K562 (cell line): ENCODE results near the gene ADIPOR1. TPM values are rescaled to one million over a fixed set of nuclear protein-coding genes. Genes with fewer than 3 reads are reported as not detected.
A peak's percentile ranks its signal among the peaks of the same experiment; 100 is the strongest.

Experiments
- ESRRA ChIP-seq: fragments of 450-650 bp; IDR thresholded peaks from 2 replicates; pipeline ENCODE4 v1.6.1; 2014; ENCODE audit warnings: low read depth, mild to moderate bottlenecking, moderate library complexity, borderline replicate concordance
- ID3 ChIP-seq, 2 experiments: fragments of 250-450 bp in 1 of 2; fragments of 450-650 bp in 1 of 2; sonication (Bioruptor Pico) in 1 of 2; IDR thresholded peaks; 2 replicates each; pipeline versions ENCODE4 v1.6.1 to v1.8.0; 2016 to 2021; ENCODE audit warnings: mild to moderate bottlenecking in 2 of 2, moderate library complexity in 2 of 2, missing compliant biosample characterization in 1 of 2, missing genetic modification characterization in 1 of 2
- LCOR ChIP-seq: sonication (generic); formaldehyde crosslinking; IDR thresholded peaks from 2 replicates; pipeline ENCODE4 v1.8.0; 2022; ENCODE audit warnings: mild to moderate bottlenecking, missing genetic modification reagents
- MED1 ChIP-seq: sonication (generic); formaldehyde crosslinking; IDR thresholded peaks from 2 replicates; pipeline ENCODE4 v1.8.1; 2023; ENCODE audit warnings: missing genetic modification reagents, borderline replicate concordance
- NR4A1 ChIP-seq, 2 experiments: fragments of 250-450 bp in 1 of 2; fragments of 450-650 bp in 1 of 2; sonication (Bioruptor Pico) in 1 of 2; IDR thresholded peaks; 2 replicates each; pipeline versions ENCODE4 v1.4.0 to v1.6.1; 2016 to 2020; ENCODE audit warnings: mild to moderate bottlenecking in 2 of 2, missing compliant biosample characterization in 1 of 2, missing genetic modification characterization in 1 of 2, moderate library complexity in 1 of 2
- PHF20 ChIP-seq: fragments of 450-650 bp; IDR thresholded peaks from 2 replicates; pipeline ENCODE4 v1.6.1; 2018; ENCODE audit not compliant: partially characterized antibody
- PRDM10 ChIP-seq: fragments of 450-650 bp; IDR thresholded peaks from 2 replicates; pipeline ENCODE4 v1.6.1; 2018; ENCODE audit not compliant: partially characterized antibody
- PRPF4 ChIP-seq: fragments of 200-400 bp; formaldehyde crosslinking; IDR thresholded peaks from one replicate; pipeline ENCODE4 v1.6.1; 2017; ENCODE audit warnings: low read length, low read depth, mild to moderate bottlenecking; ENCODE audit not compliant: insufficient read depth, poor library complexity, severe bottlenecking
- RBM14 ChIP-seq: fragments of 200-400 bp; formaldehyde crosslinking; IDR thresholded peaks from 2 replicates; pipeline ENCODE4 v1.6.1; 2018; ENCODE audit warnings: low read depth, mild to moderate bottlenecking, low read length, moderate library complexity, borderline replicate concordance; ENCODE audit not compliant: insufficient read depth
- STAT5A ChIP-seq: IDR thresholded peaks from 2 replicates; pipeline ENCODE4 v1.6.1; 2012; ENCODE audit warnings: low read length, inconsistent platforms, borderline replicate concordance
- TOE1 ChIP-seq, 2 experiments: fragments of 450-650 bp in 1 of 2; sonication (generic) in 1 of 2; formaldehyde crosslinking in 1 of 2; IDR thresholded peaks; 2 replicates each; pipeline versions ENCODE4 v1.7.1 to v1.8.0; 2016 to 2022; ENCODE audit warnings: borderline replicate concordance in 2 of 2, mild to moderate bottlenecking in 2 of 2, antibody characterized with exemption in 1 of 2, inconsistent platforms in 1 of 2, low read depth in 1 of 2, missing genetic modification reagents in 1 of 2, moderate library complexity in 1 of 2
- VEZF1 ChIP-seq: fragments of 200-800 bp; sonication (Bioruptor generic); IDR thresholded peaks from 2 replicates; pipeline ENCODE4 v1.6.1; 2017; ENCODE audit warnings: missing genetic modification characterization, missing compliant biosample characterization
- ZBTB17 ChIP-seq: fragments of 450-650 bp; formaldehyde crosslinking; IDR thresholded peaks from 2 replicates; pipeline ENCODE4 v1.4.0; 2020; ENCODE audit warnings: mild to moderate bottlenecking
- ZC3H8 ChIP-seq: fragments of 450-650 bp; IDR thresholded peaks from 2 replicates; pipeline ENCODE4 v1.6.1; 2017
- ZFX ChIP-seq: sonication (generic); formaldehyde crosslinking; IDR thresholded peaks from 2 replicates; pipeline ENCODE4 v1.8.0; 2022; ENCODE audit warnings: mild to moderate bottlenecking, missing genetic modification reagents, moderate library complexity
- ZNF41 ChIP-seq: fragments of 250-450 bp; sonication (Bioruptor Pico); conservative IDR thresholded peaks from 2 replicates; pipeline ENCODE4 v1.4.0; 2020; ENCODE audit warnings: mild to moderate bottlenecking
- ZNF699 ChIP-seq: fragments of 250-450 bp; sonication (Bioruptor Pico); IDR thresholded peaks from 2 replicates; pipeline ENCODE4 v1.8.0; 2021; ENCODE audit warnings: mild to moderate bottlenecking, moderate library complexity; ENCODE audit not compliant: insufficient replicate concordance
- polyA plus RNA-seq, 8 experiments: library from polyadenylated mRNA; depleted of rRNA in 4 of 8; stranded (reverse) in 5 of 8; unstranded in 3 of 8; fragments of >200 nt; fragmentation: Nextera tagmentation in 2 of 8; fragmentation: Illumina TruSeq in 1 of 8; extraction: Ambion mirVana in 2 of 8; extraction: Trizol in 1 of 8; gene quantifications; 2 replicates each; pipeline versions ENCODE4 v1.2.1 to v1.2.3, GENCODE V29; 2011 to 2014; ENCODE audit warnings: inconsistent platforms in 1 of 8, missing spikeins in 1 of 8
- total RNA-seq, 7 experiments: library from RNA; depleted of rRNA in 6 of 7; stranded (reverse); fragments of >200 nt in 6 of 7; fragmentation: Illumina TruSeq in 2 of 7; extraction: Trizol in 2 of 7; gene quantifications; 2 replicates each; pipeline versions ENCODE4 v1.2.1 to v1.2.3, GENCODE V29; 2011 to 2021; ENCODE audit warnings: low replicate concordance in 1 of 7
- TF ChIP-seq, protein P1 (sequence below), 3 experiments: IDR thresholded peaks in 2 of 3; conservative IDR thresholded peaks in 1 of 3; 2 replicates each; pipeline ENCODE4 v1.5.1; 2011 to 2012; ENCODE audit warnings: low read length in 3 of 3, mild to moderate bottlenecking in 3 of 3, control low read depth in 2 of 3, improper control_type of control experiment in 1 of 3, inconsistent platforms in 1 of 3, low read depth in 1 of 3, mixed read lengths in 1 of 3, moderate library complexity in 1 of 3; ENCODE audit not compliant: insufficient read depth in 2 of 3

ADIPOR1 gene
- total and polyA plus RNA-seq, 9 of the 15 experiments (the other 6 are each of a cell fraction or from before 2014, with no cell fraction given), result 29.0 to 217 (median 100) TPM

DNA sequence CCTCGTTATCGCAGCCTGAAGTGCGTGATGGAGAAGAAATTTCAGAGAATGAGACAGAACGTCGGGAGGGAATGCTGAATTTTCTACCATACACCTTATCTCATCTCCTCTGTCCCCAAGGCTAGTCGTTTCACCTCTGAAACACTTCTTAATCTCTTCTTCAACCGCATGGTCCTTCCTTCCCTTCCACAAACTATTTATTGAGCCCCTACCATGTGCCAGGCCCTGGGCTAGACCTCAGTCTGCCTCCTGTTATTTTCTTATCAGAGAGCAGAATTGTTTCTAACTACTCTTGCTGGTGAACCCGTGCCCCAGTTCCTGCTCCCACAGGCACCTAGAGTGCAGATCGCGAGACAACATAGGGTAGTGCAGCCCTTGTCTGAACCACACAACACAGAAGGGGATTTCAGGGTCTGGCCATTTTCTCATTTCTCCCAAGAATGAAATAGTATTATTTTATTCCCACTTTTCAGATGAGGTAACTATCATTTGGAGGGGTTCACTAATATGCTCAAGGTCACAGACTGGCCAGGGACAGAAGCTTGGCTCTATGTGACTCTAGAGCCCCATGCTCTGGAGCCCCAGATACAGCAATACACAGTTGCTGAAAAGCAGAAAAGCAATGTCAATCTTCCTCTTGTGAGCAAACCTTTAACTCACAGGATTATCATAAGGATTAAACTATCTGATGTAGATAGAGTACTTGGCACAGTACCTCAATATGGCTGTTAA is 598 bp upstream of the ADIPOR1 start (continued):
- TF ChIP-seq, protein P1, sequence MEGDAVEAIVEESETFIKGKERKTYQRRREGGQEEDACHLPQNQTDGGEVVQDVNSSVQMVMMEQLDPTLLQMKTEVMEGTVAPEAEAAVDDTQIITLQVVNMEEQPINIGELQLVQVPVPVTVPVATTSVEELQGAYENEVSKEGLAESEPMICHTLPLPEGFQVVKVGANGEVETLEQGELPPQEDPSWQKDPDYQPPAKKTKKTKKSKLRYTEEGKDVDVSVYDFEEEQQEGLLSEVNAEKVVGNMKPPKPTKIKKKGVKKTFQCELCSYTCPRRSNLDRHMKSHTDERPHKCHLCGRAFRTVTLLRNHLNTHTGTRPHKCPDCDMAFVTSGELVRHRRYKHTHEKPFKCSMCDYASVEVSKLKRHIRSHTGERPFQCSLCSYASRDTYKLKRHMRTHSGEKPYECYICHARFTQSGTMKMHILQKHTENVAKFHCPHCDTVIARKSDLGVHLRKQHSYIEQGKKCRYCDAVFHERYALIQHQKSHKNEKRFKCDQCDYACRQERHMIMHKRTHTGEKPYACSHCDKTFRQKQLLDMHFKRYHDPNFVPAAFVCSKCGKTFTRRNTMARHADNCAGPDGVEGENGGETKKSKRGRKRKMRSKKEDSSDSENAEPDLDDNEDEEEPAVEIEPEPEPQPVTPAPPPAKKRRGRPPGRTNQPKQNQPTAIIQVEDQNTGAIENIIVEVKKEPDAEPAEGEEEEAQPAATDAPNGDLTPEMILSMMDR (IDR thresholded peaks at IDR 0.05 in 2 of 3, conservative IDR thresholded peaks at IDR 0.05 in 1 of 3; ENCODE audit: insufficient read depth in 2 of 3, low read depth in 1 of 3, low read length in 3 of 3), result 0 out of 6 replicates have a peak, but pooled peaks of 1 of the 3 experiments have one; percentile 2
- no peak for TF ChIP-seq ZFX (CRISPR knock-in tag)
- TF ChIP-seq MED1 (CRISPR knock-in tag), result no peak
- no peak for TF ChIP-seq ZNF699
- TF ChIP-seq TOE1 (IDR thresholded peaks at IDR 0.05; ENCODE audit: borderline replicate concordance), result no peak
- TF ChIP-seq TOE1 (CRISPR knock-in tag; IDR thresholded peaks at IDR 0.05; ENCODE audit: borderline replicate concordance, low read depth), result no peak
- no peak for TF ChIP-seq PRPF4
- no peak for TF ChIP-seq ZBTB17 (CRISPR knock-in tag)
- peak; percentile 71 for TF ChIP-seq PRDM10
- TF ChIP-seq ZNF41 (CRISPR knock-in tag), result no peak
- TF ChIP-seq STAT5A, result no peak
- TF ChIP-seq NR4A1 (CRISPR knock-in tag; IDR thresholded peaks at IDR 0.05), result no peak
- no peak for TF ChIP-seq NR4A1 (tag; IDR thresholded peaks at IDR 0.05)
- TF ChIP-seq ID3 (CRISPR knock-in tag; IDR thresholded peaks at IDR 0.05), result no peak
- no peak; the same call in 1 of the 2 replicates for TF ChIP-seq ID3 (tag; IDR thresholded peaks at IDR 0.05)
- TF ChIP-seq VEZF1 (CRISPR knock-in tag), result no peak
- 0 out of 2 replicates have a peak, but pooled peaks have one; percentile 13 for TF ChIP-seq ESRRA
- no peak for TF ChIP-seq PHF20
- TF ChIP-seq ZC3H8, result 0 out of 2 replicates have a peak, but pooled peaks have one; percentile 27
- no peak for TF ChIP-seq RBM14
- no peak for TF ChIP-seq LCOR (CRISPR knock-in tag)
